GM23338 (cell line): ENCODE measurements around the gene TGM2. TPM values are rescaled to one million over a fixed set of nuclear protein-coding genes. Genes with fewer than 3 reads are reported as not detected.

Experiments used
- EZH2 ChIP-seq: fragments of 200-600 bp; sonication (generic); IDR thresholded peaks from one replicate; pipeline ENCODE4 v1.8.0; 2017; ENCODE audit warnings: antibody characterized with exemption, mild to moderate bottlenecking, low read depth; ENCODE audit not compliant: unreplicated experiment
- EZH2phosphoT487 ChIP-seq: fragments of 200-600 bp; sonication (generic); IDR thresholded peaks from one replicate; pipeline ENCODE4 v1.8.1; 2018; ENCODE audit warnings: antibody characterized with exemption; ENCODE audit not compliant: unreplicated experiment
- JUNB ChIP-seq: IDR thresholded peaks from one replicate; pipeline ENCODE4 v1.6.1; 2016; ENCODE audit warnings: antibody characterized with exemption; ENCODE audit not compliant: unreplicated experiment
- NANOG ChIP-seq: IDR thresholded peaks from 2 replicates; pipeline ENCODE4 v1.6.1; 2016; ENCODE audit warnings: antibody characterized with exemption, borderline replicate concordance
- POLR2AphosphoS5 ChIP-seq: IDR thresholded peaks from 2 replicates; pipeline ENCODE4 v1.6.1; 2016; ENCODE audit warnings: antibody characterized with exemption, low read depth
- STAT1 ChIP-seq: IDR thresholded peaks from one replicate; pipeline ENCODE4 v1.6.1; 2016; ENCODE audit warnings: antibody characterized with exemption; ENCODE audit not compliant: unreplicated experiment
- ZNF114 ChIP-seq: fragments of 250-450 bp; sonication (Bioruptor Pico); IDR thresholded peaks from 2 replicates; pipeline ENCODE4 v1.5.0; 2020; ENCODE audit warnings: mild to moderate bottlenecking, moderate library complexity
- ZNF331 ChIP-seq: fragments of 250-450 bp; sonication (Bioruptor Pico); IDR thresholded peaks from 2 replicates; pipeline ENCODE4 v1.5.0; 2020; ENCODE audit warnings: low read depth, mild to moderate bottlenecking, moderate library complexity
- polyA plus RNA-seq: library from polyadenylated mRNA; unstranded; fragments of >200 nt; fragmentation: Nextera tagmentation; extraction: Ambion mirVana; gene quantifications from 2 replicates; pipeline ENCODE4 v1.2.1, GENCODE V29; 2016
- total RNA-seq: library from RNA; depleted of rRNA; stranded (reverse); fragments of >200 nt; shearing (Covaris generic); gene quantifications from 2 replicates; pipeline ENCODE4 v1.2.3, GENCODE V29; 2014
- TF ChIP-seq, protein P1 (sequence below): fragments of 250-450 bp; sonication (Bioruptor Pico); IDR thresholded peaks from 2 replicates; pipeline ENCODE4 v1.5.0; 2020; ENCODE audit warnings: mild to moderate bottlenecking, moderate library complexity
- TF ChIP-seq, protein P2 (sequence below), 2 experiments: fragments of 200-600 bp in 1 of 2; sonication (generic) in 1 of 2; conservative IDR thresholded peaks; 2 replicates each; pipeline versions ENCODE4 v1.5.1 to v1.6.1; 2016 to 2017; ENCODE audit warnings: antibody characterized with exemption in 2 of 2, low read depth in 2 of 2, mild to moderate bottlenecking in 2 of 2, moderate library complexity in 1 of 2

TGM2 gene
- total and polyA plus RNA-seq, 2 experiments from 2014 or later, result 0.45 to 1.0 TPM

DNA sequence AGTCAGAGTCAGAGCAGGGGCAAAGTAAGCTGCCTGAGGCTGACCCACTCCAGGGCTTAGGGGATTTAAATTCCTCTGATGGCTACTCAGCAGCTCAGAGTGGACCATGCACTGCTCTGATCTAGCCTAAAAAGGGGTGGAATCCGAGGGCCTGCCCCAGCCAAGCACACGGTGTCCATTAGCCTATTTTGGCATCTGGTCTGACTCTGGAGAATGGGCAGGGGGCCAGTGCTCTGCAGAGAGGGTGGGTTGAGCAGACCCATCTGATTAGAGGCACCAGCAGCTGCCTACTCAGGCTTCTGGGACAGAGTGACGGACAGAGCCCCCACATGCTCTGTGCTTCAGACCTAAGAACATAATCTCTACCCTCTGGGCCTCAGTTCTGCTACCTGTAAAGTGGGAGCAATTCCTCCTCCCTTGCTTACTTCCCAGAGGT lies 25.9 kb upstream of the TGM2 start (continued):
- TF ChIP-seq, protein P1, sequence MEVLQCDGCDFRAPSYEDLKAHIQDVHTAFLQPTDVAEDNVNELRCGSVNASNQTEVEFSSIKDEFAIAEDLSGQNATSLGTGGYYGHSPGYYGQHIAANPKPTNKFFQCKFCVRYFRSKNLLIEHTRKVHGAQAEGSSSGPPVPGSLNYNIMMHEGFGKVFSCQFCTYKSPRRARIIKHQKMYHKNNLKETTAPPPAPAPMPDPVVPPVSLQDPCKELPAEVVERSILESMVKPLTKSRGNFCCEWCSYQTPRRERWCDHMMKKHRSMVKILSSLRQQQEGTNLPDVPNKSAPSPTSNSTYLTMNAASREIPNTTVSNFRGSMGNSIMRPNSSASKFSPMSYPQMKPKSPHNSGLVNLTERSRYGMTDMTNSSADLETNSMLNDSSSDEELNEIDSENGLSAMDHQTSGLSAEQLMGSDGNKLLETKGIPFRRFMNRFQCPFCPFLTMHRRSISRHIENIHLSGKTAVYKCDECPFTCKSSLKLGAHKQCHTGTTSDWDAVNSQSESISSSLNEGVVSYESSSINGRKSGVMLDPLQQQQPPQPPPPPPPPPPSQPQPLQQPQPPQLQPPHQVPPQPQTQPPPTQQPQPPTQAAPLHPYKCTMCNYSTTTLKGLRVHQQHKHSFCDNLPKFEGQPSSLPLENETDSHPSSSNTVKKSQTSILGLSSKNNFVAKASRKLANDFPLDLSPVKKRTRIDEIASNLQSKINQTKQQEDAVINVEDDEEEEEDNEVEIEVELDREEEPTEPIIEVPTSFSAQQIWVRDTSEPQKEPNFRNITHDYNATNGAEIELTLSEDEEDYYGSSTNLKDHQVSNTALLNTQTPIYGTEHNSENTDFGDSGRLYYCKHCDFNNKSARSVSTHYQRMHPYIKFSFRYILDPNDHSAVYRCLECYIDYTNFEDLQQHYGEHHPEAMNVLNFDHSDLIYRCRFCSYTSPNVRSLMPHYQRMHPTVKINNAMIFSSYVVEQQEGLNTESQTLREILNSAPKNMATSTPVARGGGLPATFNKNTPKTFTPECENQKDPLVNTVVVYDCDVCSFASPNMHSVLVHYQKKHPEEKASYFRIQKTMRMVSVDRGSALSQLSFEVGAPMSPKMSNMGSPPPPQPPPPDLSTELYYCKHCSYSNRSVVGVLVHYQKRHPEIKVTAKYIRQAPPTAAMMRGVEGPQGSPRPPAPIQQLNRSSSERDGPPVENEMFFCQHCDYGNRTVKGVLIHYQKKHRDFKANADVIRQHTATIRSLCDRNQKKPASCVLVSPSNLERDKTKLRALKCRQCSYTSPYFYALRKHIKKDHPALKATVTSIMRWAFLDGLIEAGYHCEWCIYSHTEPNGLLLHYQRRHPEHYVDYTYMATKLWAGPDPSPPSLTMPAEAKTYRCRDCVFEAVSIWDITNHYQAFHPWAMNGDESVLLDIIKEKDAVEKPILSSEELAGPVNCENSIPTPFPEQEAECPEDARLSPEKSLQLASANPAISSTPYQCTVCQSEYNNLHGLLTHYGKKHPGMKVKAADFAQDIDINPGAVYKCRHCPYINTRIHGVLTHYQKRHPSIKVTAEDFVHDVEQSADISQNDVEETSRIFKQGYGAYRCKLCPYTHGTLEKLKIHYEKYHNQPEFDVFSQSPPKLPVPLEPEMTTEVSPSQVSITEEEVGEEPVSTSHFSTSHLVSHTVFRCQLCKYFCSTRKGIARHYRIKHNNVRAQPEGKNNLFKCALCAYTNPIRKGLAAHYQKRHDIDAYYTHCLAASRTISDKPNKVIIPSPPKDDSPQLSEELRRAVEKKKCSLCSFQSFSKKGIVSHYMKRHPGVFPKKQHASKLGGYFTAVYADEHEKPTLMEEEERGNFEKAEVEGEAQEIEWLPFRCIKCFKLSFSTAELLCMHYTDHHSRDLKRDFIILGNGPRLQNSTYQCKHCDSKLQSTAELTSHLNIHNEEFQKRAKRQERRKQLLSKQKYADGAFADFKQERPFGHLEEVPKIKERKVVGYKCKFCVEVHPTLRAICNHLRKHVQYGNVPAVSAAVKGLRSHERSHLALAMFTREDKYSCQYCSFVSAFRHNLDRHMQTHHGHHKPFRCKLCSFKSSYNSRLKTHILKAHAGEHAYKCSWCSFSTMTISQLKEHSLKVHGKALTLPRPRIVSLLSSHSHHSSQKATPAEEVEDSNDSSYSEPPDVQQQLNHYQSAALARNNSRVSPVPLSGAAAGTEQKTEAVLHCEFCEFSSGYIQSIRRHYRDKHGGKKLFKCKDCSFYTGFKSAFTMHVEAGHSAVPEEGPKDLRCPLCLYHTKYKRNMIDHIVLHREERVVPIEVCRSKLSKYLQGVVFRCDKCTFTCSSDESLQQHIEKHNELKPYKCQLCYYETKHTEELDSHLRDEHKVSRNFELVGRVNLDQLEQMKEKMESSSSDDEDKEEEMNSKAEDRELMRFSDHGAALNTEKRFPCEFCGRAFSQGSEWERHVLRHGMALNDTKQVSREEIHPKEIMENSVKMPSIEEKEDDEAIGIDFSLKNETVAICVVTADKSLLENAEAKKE, result no peak
- TF ChIP-seq EZH2phosphoT487 (no peak), NANOG (no peak), STAT1 (no peak), JUNB (no peak), ZNF331 (CRISPR knock-in tag) (no peak), ZNF114 (no peak), EZH2 (no peak), POLR2AphosphoS5 (no peak)
- TF ChIP-seq, protein P2, sequence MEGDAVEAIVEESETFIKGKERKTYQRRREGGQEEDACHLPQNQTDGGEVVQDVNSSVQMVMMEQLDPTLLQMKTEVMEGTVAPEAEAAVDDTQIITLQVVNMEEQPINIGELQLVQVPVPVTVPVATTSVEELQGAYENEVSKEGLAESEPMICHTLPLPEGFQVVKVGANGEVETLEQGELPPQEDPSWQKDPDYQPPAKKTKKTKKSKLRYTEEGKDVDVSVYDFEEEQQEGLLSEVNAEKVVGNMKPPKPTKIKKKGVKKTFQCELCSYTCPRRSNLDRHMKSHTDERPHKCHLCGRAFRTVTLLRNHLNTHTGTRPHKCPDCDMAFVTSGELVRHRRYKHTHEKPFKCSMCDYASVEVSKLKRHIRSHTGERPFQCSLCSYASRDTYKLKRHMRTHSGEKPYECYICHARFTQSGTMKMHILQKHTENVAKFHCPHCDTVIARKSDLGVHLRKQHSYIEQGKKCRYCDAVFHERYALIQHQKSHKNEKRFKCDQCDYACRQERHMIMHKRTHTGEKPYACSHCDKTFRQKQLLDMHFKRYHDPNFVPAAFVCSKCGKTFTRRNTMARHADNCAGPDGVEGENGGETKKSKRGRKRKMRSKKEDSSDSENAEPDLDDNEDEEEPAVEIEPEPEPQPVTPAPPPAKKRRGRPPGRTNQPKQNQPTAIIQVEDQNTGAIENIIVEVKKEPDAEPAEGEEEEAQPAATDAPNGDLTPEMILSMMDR (conservative IDR thresholded peaks at IDR 0.05; ENCODE audit: low read depth in 2 of 2), result no peak
